Measurements from ENCODE around the gene CHD2. TPM values are rescaled to one million over a fixed set of nuclear protein-coding genes. Genes with fewer than 3 reads are reported as not detected.

Gene CHD2
- total RNA-seq, 6 donors from 2014 or later = 102 to 500 (median 155) TPM

- peak; percentile 73 to 92 for ATAC-seq (ENCODE audit: low FRiP score in 2 of 2)
- H3K4me3 ChIP-seq = peak overlapping the region; percentile 30 to 62 (median 54)
- peak; percentile 76 to 96 for DNase-seq
- H3K36me3 ChIP-seq = no peaks in the 10 kb centered on the region
- H3K4me1 ChIP-seq = peaks cover 10 to 26% (median 15%) of the 10 kb centered on the region in 4 donors
- peak in 1 of 4 donors; percentile 65 for TF ChIP-seq POLR2A (IDR thresholded peaks at IDR 0.05)
- TF ChIP-seq CTCF (IDR thresholded peaks at IDR 0.05) = peak in 1 of 6 experiments; percentile 10
- TF ChIP-seq EP300 (IDR thresholded peaks at IDR 0.05) = no peak
- no peaks in the 10 kb centered on the region for H3K9me3 ChIP-seq
- peaks cover 0 to 15% (median 3%) of the 10 kb centered on the region in 4 donors for H3K27me3 ChIP-seq
- WGBS, 2 donors = 1% methylated on average over 44 to 67 of the region's 96 CpGs
- H3K27ac ChIP-seq = peak overlapping the region in 2 of 4 donors; percentile 71 to 73
Measured at GRCh38 chr15:93072411-93073394, 172.6 kb downstream of the CHD2 start.

GRCh38 chr15:93073465-93073952, 173.4 kb downstream of the CHD2 start:
- H3K27me3 ChIP-seq = peaks cover 0 to 15% (median 3%) of the 10 kb centered on the region in 4 donors
- no peaks in the 10 kb centered on the region for H3K36me3 ChIP-seq
- peak overlapping the region in 3 of 4 donors; percentile 52 to 62 (median 57) for H3K4me3 ChIP-seq
- peak overlapping the region in 1 of 4 donors; percentile 15 for H3K27ac ChIP-seq
- DNase-seq (peak in 1 of 2 donors; percentile 84), ATAC-seq (ENCODE audit: low FRiP score in 2 of 2) (peak; percentile 2 to 7)
- 0 to 27% methylated on average over 4 to 29 of the region's 30 CpGs for WGBS, 2 donors
- H3K4me1 ChIP-seq = peaks cover 10 to 26% (median 15%) of the 10 kb centered on the region in 4 donors
- TF ChIP-seq CTCF (IDR thresholded peaks at IDR 0.05) (no peak), POLR2A (IDR thresholded peaks at IDR 0.05) (no peak), EP300 (IDR thresholded peaks at IDR 0.05) (no peak), POLR2AphosphoS5 (IDR thresholded peaks at IDR 0.05) (no peak)
- H3K9me3 ChIP-seq = no peaks in the 10 kb centered on the region

- peaks cover 10 to 26% (median 15%) of the 10 kb centered on the region in 4 donors for H3K4me1 ChIP-seq
- H3K36me3 ChIP-seq = no peaks in the 10 kb centered on the region
- no peaks in the 10 kb centered on the region for H3K9me3 ChIP-seq
- ATAC-seq (ENCODE audit: low FRiP score in 2 of 2) (no peak), DNase-seq (no peak)
- TF ChIP-seq POLR2AphosphoS5 (IDR thresholded peaks at IDR 0.05) (no peak), CTCF (IDR thresholded peaks at IDR 0.05) (no peak), POLR2A (IDR thresholded peaks at IDR 0.05) (no peak), EP300 (IDR thresholded peaks at IDR 0.05) (no peak)
- H3K4me3 ChIP-seq = no peak overlapping the region
- WGBS, 2 donors = 86 to 92% methylated on average over 11 to 13 of the region's 13 CpGs
- peaks cover 0 to 15% (median 3%) of the 10 kb centered on the region in 4 donors for H3K27me3 ChIP-seq
- no peak overlapping the region for H3K27ac ChIP-seq
Measured at GRCh38 chr15:93074599-93074998, 174.5 kb downstream of the CHD2 start.

- no peak for TF ChIP-seq POLR2AphosphoS5 (IDR thresholded peaks at IDR 0.05)
- TF ChIP-seq POLR2A (IDR thresholded peaks at IDR 0.05) = no peak
- no peak for TF ChIP-seq EP300 (IDR thresholded peaks at IDR 0.05)
- TF ChIP-seq CTCF (IDR thresholded peaks at IDR 0.05) = no peak
- H3K36me3 ChIP-seq = no peaks in the 10 kb centered on the region
- peaks cover 0 to 15% (median 3%) of the 10 kb centered on the region in 4 donors for H3K27me3 ChIP-seq
- DNase-seq (no peak), ATAC-seq (ENCODE audit: low FRiP score in 2 of 2) (no peak)
- 84 to 90% methylated on average over 1 of the region's 1 CpG for WGBS, 2 donors
- no peak overlapping the region for H3K27ac ChIP-seq
- H3K9me3 ChIP-seq = no peaks in the 10 kb centered on the region
- peaks cover 8 to 25% (median 15%) of the 10 kb centered on the region in 4 donors for H3K4me1 ChIP-seq
- no peak overlapping the region for H3K4me3 ChIP-seq
Measured at GRCh38 chr15:93076217-93076616, 176.1 kb downstream of the CHD2 start.

Measured in upper lobe of left lung (tissue), 6 donors.